HG02623 (cell line): ENCODE data around the gene CMC2.

ENCODE experiments used
- ATAC-seq: cut with Tn5 transposase; IDR thresholded peaks from one replicate; pipeline ENCODE4 v1.9.1; 2021; ENCODE audit warnings: moderate library complexity; ENCODE audit not compliant: unreplicated experiment

The CMC2 gene

GRCh38 chr16:80981103-80981502 lies 25.6 kb downstream of the CMC2 start:
- no peak for ATAC-seq

- no peak for ATAC-seq
Observed at GRCh38 chr16:80976946-80977345, 29.7 kb downstream of the CMC2 start.

GRCh38 chr16:80974649-80975376 lies 31.9 kb downstream of the CMC2 start:
- no peak for ATAC-seq

- no peak for ATAC-seq
Observed at GRCh38 chr16:80973991-80974390, 32.7 kb downstream of the CMC2 start.

GRCh38 chr16:80972611-80973010 lies 34.1 kb downstream of the CMC2 start:
- ATAC-seq: no peak

- ATAC-seq: peak; percentile 70
Observed at GRCh38 chr16:80971819-80972218, 34.9 kb downstream of the CMC2 start.

- ATAC-seq: no peak
Observed at GRCh38 chr16:80969114-80969484, 37.6 kb downstream of the CMC2 start.

GRCh38 chr16:80968386-80969113 lies 38.1 kb downstream of the CMC2 start:
- ATAC-seq: no peak

- ATAC-seq: no peak
Observed at GRCh38 chr16:80966617-80967016, 40.1 kb downstream of the CMC2 start.

GRCh38 chr16:80964351-80964750 lies 42.3 kb downstream of the CMC2 start:
- no peak for ATAC-seq

- ATAC-seq: no peak
Observed at GRCh38 chr16:80962879-80963278, 43.8 kb downstream of the CMC2 start.

- no peak for ATAC-seq
Observed at GRCh38 chr16:80958284-80958683, 48.4 kb downstream of the CMC2 start.

GRCh38 chr16:80954985-80955384 lies 51.7 kb downstream of the CMC2 start:
- no peak for ATAC-seq

- no peak for ATAC-seq
Observed at GRCh38 chr16:80948886-80949493, 57.7 kb downstream of the CMC2 start.

GRCh38 chr16:80947708-80948625 lies 58.7 kb downstream of the CMC2 start:
- ATAC-seq: no peak

GRCh38 chr16:80947239-80947638 lies 59.4 kb downstream of the CMC2 start:
- ATAC-seq: no peak

GRCh38 chr16:80946481-80946880 lies 60.2 kb downstream of the CMC2 start:
- no peak for ATAC-seq

- no peak for ATAC-seq
Observed at GRCh38 chr16:80940069-80940856, 66.4 kb downstream of the CMC2 start.

GRCh38 chr16:80938879-80939260 lies 67.8 kb downstream of the CMC2 start:
- no peak for ATAC-seq
